ENCODE results near the gene PRKAA1.

- TF ChIP-seq, protein P1, sequence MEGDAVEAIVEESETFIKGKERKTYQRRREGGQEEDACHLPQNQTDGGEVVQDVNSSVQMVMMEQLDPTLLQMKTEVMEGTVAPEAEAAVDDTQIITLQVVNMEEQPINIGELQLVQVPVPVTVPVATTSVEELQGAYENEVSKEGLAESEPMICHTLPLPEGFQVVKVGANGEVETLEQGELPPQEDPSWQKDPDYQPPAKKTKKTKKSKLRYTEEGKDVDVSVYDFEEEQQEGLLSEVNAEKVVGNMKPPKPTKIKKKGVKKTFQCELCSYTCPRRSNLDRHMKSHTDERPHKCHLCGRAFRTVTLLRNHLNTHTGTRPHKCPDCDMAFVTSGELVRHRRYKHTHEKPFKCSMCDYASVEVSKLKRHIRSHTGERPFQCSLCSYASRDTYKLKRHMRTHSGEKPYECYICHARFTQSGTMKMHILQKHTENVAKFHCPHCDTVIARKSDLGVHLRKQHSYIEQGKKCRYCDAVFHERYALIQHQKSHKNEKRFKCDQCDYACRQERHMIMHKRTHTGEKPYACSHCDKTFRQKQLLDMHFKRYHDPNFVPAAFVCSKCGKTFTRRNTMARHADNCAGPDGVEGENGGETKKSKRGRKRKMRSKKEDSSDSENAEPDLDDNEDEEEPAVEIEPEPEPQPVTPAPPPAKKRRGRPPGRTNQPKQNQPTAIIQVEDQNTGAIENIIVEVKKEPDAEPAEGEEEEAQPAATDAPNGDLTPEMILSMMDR (IDR thresholded peaks at IDR 0.05), result no peak
- no peak for TF ChIP-seq EP300 (IDR thresholded peaks at IDR 0.05)
Observed at GRCh38 chr5:40770764-40771163, 27.4 kb downstream of the PRKAA1 start.
